Prostate gland (tissue), 2 donors: Measurements from ENCODE around the gene WDR19. TPM values are rescaled to one million over a fixed set of nuclear protein-coding genes. Genes with fewer than 3 reads are reported as not detected.

Experiments
- DNase-seq: peaks from one replicate; pipeline ENCODE4 v3.0.0-alpha.2; 2019; ENCODE audit warnings: low spot score
- H3K27ac ChIP-seq, 2 donors: fragments of 200-600 bp; sonication (generic); 2 replicates each; pipeline ENCODE4 v1.5.1; 2017 to 2019
- H3K27me3 ChIP-seq: fragments of 200-600 bp; sonication (generic); replicated peaks from 2 replicates; pipeline ENCODE4 v1.5.1; 2019; ENCODE audit not compliant: insufficient read depth
- H3K36me3 ChIP-seq, 2 donors: fragments of 200-600 bp; sonication (generic); 1 replicate in 1 of 2; 2 replicates in 1 of 2; pipeline versions ENCODE4 v1.5.1 to v1.8.1; 2017 to 2019
- H3K4me1 ChIP-seq: fragments of 200-600 bp; sonication (generic); replicated peaks from 2 replicates; pipeline ENCODE4 v1.5.1; 2019
- H3K4me3 ChIP-seq, 2 donors: fragments of 200-600 bp; sonication (generic); 2 replicates each; pipeline ENCODE4 v1.5.1; 2017 to 2019
- H3K9me3 ChIP-seq: fragments of 200-600 bp; sonication (generic); 2 replicates; pipeline ENCODE4 v1.5.1; 2017
- POLR2A ChIP-seq: fragments of 450-650 bp; IDR thresholded peaks from one replicate; pipeline ENCODE4 v1.6.1; 2016; ENCODE audit warnings: antibody characterized with exemption, mild to moderate bottlenecking
- POLR2AphosphoS5 ChIP-seq: sonication (generic); formaldehyde crosslinking; IDR thresholded peaks from one replicate; pipeline ENCODE4 v1.6.1; 2017; ENCODE audit warnings: antibody characterized with exemption
- WGBS: methylation state at CpG from one replicate; pipeline ENCODE4 v1.1.5; 2018; 5-methylcytosine and 5-hydroxymethylcytosine counted together
- intact Hi-C: fragments of 100-400 bp; cut with DNase I; formaldehyde crosslinking; loops from one replicate; pipeline ENCODE4 v1.14.2; 2022
- total RNA-seq, 2 donors: library from RNA; depleted of rRNA; stranded (reverse); fragments of >200 nt; gene quantifications; one replicate each; pipeline ENCODE4 v1.1.0, GENCODE V29; 2016
- TF ChIP-seq, protein P1 (sequence below), 4 experiments: fragments of 200-600 bp in 2 of 4; fragments of 450-650 bp in 2 of 4; sonication (generic) in 2 of 4; IDR thresholded peaks; 1 replicate in 3 of 4; 2 replicates in 1 of 4; pipeline ENCODE4 v1.5.1; 2016 to 2019; ENCODE audit warnings: antibody characterized with exemption in 4 of 4, mild to moderate bottlenecking in 2 of 4, moderate library complexity in 2 of 4

WDR19 gene
- total RNA-seq, 2 donors from 2014 or later, result 27.3 to 42.5 TPM

DNA sequence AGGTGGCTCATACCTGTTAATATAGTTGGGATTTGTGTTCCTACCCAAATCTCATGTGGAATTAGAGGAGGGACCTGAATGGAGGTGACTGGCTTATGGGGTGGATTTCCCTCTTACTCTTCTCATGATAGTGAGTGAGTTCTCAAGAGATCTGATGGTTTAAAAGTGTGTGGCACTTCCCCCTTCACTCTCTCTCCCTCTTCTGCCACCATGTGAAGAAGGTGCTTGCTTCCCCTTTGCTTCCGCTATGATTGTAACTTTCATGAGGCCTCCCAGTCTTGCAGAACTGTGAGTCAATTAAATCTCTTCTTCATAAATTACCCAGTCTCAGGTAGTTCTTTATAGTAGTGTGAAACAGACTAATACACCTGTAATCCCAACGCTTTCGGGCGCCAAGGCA lies 28.3 kb upstream of the WDR19 start:
- H3K4me1 ChIP-seq, result no peaks in the 10 kb centered on the region
- 99% methylated on average over 4 of the region's 4 CpGs for WGBS
- no peak overlapping the region for H3K27ac ChIP-seq
- no peaks in the 10 kb centered on the region for H3K27me3 ChIP-seq
- TF ChIP-seq, protein P1, sequence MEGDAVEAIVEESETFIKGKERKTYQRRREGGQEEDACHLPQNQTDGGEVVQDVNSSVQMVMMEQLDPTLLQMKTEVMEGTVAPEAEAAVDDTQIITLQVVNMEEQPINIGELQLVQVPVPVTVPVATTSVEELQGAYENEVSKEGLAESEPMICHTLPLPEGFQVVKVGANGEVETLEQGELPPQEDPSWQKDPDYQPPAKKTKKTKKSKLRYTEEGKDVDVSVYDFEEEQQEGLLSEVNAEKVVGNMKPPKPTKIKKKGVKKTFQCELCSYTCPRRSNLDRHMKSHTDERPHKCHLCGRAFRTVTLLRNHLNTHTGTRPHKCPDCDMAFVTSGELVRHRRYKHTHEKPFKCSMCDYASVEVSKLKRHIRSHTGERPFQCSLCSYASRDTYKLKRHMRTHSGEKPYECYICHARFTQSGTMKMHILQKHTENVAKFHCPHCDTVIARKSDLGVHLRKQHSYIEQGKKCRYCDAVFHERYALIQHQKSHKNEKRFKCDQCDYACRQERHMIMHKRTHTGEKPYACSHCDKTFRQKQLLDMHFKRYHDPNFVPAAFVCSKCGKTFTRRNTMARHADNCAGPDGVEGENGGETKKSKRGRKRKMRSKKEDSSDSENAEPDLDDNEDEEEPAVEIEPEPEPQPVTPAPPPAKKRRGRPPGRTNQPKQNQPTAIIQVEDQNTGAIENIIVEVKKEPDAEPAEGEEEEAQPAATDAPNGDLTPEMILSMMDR (IDR thresholded peaks at IDR 0.05), result no peak
- TF ChIP-seq POLR2A, result no peak
- TF ChIP-seq POLR2AphosphoS5, result no peak
- H3K9me3 ChIP-seq, result no peaks in the 10 kb centered on the region
- H3K4me3 ChIP-seq, result no peak overlapping the region
- intact Hi-C loops, result no loop called here
- H3K36me3 ChIP-seq, result no peaks in the 10 kb centered on the region
- DNase-seq, result no peak

- Histone ChIP-seq H3K4me3 (no peak overlapping the region), H3K27me3 (no peaks in the 10 kb centered on the region), H3K4me1 (no peaks in the 10 kb centered on the region), H3K36me3 (no peaks in the 10 kb centered on the region), H3K9me3 (no peaks in the 10 kb centered on the region), H3K27ac (no peak overlapping the region)
- intact Hi-C loops, result no loop called here
- DNase-seq, result no peak
- 86% methylated on average over 2 of the region's 2 CpGs for WGBS
- TF ChIP-seq, protein P1 (IDR thresholded peaks at IDR 0.05), result no peak
- TF ChIP-seq POLR2A (no peak), POLR2AphosphoS5 (no peak)
Measured at GRCh38 chr4:39157520-39157919, 24.8 kb upstream of the WDR19 start.

- no peak for DNase-seq
- no peak for TF ChIP-seq POLR2A
- TF ChIP-seq, protein P1 (IDR thresholded peaks at IDR 0.05), result no peak
- no peak for TF ChIP-seq POLR2AphosphoS5
- no peaks in the 10 kb centered on the region for H3K36me3 ChIP-seq
- 60% methylated on average over 3 of the region's 3 CpGs for WGBS
- H3K9me3 ChIP-seq, result no peaks in the 10 kb centered on the region
- no peaks in the 10 kb centered on the region for H3K27me3 ChIP-seq
- H3K4me1 ChIP-seq, result no peaks in the 10 kb centered on the region
- intact Hi-C loops, result no loop called here
- H3K4me3 ChIP-seq, result no peak overlapping the region
- H3K27ac ChIP-seq, result no peak overlapping the region
Measured at GRCh38 chr4:39166177-39166576, 16.2 kb upstream of the WDR19 start.

DNA sequence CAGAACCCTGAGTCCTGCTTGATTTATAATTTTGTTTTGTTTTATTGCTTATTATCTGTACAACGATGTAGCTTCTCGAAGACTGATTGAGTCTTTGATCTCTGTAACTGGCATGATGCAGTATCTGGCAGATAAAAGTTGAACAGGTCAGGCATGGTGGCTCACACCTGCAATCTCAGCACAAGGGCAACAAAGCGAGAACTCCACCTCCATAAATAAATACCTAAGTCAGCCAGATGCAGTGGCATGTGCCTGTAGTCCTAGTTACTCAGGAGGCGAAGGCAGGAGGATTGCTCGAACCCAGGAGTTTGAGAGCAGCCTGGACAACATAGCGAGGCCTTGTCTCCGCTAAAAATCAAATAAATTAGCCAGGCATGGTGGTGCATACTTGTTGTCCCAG lies 15.7 kb upstream of the WDR19 start:
- TF ChIP-seq POLR2A, result no peak
- TF ChIP-seq, protein P1 (IDR thresholded peaks at IDR 0.05), result no peak
- TF ChIP-seq POLR2AphosphoS5, result no peak
- Histone ChIP-seq H3K4me3 (no peak overlapping the region), H3K9me3 (no peaks in the 10 kb centered on the region), H3K36me3 (no peaks in the 10 kb centered on the region), H3K27me3 (no peaks in the 10 kb centered on the region), H3K27ac (no peak overlapping the region), H3K4me1 (no peaks in the 10 kb centered on the region)
- no peak for DNase-seq
- 82% methylated on average over 7 of the region's 7 CpGs for WGBS
- intact Hi-C loops, result no loop called here

DNA sequence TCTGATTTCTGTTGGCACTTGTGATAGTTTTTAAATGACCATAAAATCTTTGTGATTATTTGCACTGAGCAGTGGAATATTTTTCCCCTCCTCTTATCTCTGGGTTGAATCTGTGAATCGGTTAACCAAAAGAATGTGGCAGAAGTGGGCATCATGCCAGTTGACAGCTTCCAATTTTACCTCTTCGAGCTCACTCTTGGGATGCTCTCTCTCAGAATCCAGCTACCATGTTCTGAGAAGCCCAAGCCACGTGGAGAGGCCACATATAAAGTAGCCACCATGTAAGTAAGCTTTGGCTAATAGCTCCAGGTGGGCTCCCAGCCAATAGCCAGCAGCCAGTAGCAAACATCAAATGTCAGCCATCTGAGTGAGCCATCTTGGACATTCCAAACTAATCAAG lies 12.9 kb upstream of the WDR19 start:
- TF ChIP-seq POLR2AphosphoS5 (no peak), POLR2A (no peak)
- 23% methylated on average over 3 of the region's 3 CpGs for WGBS

More for the DNA sequence above, 12.9 kb upstream of the WDR19 start:
- no peaks in the 10 kb centered on the region for H3K9me3 ChIP-seq
- no peaks in the 10 kb centered on the region for H3K36me3 ChIP-seq
- no peaks in the 10 kb centered on the region for H3K27me3 ChIP-seq
- intact Hi-C loops, result no loop called here
- no peak for DNase-seq
- H3K27ac ChIP-seq, result no peak overlapping the region
- no peaks in the 10 kb centered on the region for H3K4me1 ChIP-seq
- H3K4me3 ChIP-seq, result no peak overlapping the region
